ENCODE data around the gene VPS37D. TPM values are rescaled to one million over a fixed set of nuclear protein-coding genes. Genes with fewer than 3 reads are reported as not detected.

Gene VPS37D, protein sequence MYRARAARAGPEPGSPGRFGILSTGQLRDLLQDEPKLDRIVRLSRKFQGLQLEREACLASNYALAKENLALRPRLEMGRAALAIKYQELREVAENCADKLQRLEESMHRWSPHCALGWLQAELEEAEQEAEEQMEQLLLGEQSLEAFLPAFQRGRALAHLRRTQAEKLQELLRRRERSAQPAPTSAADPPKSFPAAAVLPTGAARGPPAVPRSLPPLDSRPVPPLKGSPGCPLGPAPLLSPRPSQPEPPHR
- total RNA-seq, result 3.0 and 5.9 TPM in 2 replicates

DNA sequence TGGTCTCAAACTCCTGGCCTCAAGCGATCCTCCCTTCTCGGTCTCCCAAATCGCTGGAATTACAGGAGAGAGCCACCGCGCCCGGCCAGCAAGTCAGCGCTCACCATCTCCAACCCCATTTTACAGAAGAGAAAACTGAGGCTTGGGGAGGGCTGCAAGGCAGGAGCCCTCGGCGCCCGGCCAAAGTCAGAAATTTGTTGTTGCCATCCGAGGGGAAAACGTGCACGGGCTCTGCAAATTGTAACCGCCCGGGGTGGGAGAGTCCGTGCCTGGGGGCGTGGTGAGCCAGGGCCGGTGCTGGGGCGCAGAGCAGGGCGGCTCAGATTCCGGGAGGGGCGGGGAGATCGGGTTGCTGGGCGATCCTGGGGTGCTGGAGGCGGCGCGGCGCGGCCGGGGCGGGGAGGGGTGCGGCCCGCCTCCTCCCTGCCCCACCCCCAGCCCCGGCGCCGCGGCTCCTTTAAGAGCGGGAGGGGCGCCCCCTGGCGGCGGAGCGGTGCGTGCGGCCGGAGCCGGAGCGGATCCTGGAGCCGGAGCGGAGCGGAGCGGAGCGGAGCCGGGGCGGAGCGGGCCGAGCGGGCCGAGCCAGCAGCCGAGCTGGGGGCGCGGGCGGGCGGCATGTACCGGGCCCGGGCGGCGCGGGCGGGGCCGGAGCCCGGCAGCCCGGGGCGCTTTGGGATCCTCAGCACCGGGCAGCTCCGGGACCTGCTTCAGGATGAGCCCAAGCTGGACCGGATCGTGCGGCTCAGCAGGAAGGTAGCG is at the start of gene VPS37D:
Gene VPS37D (plus strand): TSS at position 488 of the 759 bp plus-strand sequence. CDS start 128 bp downstream, at position 616.

DNA sequence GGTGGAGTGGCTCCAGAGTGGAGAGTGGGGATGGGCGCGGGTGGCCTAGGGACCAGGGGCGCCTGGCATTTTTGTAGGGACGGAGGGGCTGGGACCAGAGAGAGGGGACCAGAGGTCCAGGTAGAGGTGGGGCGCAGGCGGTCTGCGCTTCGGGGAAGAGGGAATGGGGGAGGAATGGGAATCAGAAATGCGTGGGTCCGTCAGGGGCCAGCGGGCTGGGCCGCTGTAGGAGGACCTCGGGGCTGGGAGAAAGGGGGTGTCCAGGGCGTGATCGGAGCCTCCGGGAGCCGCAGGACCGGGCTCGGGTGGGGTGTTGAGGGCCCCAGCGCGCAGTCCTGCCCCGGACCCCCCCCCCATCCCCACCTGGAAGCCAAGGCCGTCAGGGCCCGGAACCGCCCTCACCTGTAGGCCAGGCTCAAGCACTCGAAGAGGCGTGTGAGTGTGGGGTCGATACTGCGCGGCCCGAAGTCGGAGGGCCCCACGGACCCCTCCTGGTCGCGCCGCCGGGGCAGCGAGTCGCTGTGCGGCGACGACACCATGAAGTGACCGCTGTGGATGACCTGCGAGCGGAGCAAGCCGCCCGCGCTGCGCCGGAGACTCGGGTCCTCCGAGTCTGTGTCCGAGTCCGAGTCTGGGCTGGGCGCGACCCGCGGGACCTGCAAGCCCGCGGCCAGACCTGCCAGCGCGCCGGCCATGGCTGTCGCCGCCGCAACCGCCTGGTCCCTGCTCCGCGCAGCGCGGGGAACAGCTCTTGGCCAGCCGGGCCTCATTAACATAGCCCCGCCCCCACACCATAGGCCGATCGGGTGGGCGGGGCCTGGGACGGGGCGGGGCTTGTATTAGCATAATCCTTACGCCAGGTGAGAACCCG is 43.6 kb upstream of the VPS37D start, which contains the start of gene MLXIPL:
Gene MLXIPL (minus strand): TSS at position 725 of the 871 bp plus-strand sequence. CDS start 30 bp downstream, at position 695.

DNA sequence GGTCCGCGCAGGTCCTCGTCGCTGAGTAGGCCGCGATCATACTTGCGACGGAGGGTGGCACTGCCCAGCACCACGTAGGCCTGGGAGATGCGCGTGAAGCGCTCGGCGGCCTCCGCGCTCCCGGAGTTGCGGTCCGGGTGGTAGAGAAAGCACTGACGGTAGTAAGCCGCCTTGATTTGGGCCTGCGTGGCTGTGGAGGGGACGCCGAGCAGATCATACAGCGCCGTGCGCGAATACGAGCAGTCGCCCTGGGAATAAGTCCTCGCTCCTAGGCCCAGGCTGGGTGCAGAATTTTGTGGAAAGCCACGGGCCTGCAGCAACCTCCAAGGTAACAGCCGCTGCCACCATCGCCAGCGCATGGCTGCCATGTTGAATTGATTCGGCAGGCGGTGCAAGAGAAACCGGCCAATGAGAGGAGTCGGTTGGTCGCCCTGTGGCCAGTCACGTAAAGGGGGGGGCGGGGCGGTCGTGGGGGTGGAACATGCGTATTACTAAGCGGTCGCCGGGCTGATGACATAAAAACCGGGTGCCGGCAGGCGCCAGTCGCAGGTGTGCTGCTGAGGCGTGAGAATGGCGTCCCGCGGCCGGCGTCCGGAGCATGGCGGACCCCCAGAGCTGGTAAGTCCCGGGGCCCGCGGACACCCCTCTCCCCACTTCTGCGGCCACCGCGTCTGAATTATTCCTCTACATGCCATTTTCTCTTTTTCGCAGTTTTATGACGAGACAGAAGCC is 15.6 kb downstream of the VPS37D start, which contains the start of the genes BUD23 and DNAJC30:
Gene BUD23 (plus strand): TSS at position 542 of the 732 bp plus-strand sequence. CDS start 29 bp downstream, at position 571.
Gene DNAJC30 (minus strand): TSS at position 398 of the 732 bp plus-strand sequence. CDS start 30 bp downstream, at position 368.

DNA sequence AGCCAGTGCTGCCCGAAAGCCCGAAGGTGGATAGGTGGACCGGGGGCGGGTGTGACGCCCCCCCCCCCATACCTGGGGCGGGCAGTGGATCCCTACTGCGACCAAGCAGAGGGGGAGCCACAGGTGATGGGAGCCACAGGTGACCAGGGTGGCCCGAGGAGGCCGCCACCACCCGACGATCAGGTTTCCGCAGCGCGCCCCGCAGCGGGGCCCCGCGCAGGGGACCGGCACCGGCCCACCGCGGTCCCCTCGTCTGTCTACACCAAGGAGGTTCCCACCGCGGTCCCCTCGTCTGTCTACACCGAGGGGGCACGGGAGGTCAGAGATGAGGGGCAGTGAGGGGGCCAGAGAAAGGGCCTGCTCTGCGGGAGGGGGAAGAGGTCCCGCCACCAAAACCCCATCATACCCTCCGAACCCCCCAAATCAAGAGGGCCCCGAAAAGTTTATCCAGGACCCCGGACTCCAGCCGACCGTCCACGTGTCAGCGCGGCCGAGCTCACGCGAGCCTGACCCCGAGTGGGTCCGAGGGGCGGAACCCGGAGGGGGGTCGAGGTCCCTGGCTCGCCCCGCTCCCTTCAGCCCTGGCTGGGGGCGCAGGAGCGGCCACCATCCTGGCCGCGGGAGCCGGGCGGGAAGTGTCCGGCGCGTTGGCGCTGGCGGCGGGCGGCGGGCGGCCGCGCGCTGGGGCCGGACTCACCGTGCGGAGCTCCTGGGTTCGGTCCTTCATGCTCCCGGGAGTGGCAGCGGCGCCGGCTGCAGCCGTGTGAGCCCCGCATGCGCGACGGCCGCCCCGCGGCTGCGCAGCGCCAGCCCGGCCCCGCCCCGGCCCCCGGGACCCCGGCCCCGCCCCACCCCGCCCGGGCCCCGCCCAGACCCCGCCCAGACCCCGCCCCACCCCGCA is 51.5 kb downstream of the VPS37D start, which contains the start of gene STX1A:
Gene STX1A (minus strand): TSS at position 765 of the 901 bp plus-strand sequence. CDS start 38 bp downstream, at position 727.

Other genes starting within 250 kb of the VPS37D start
- gene FZD9, start 234.1 kb upstream of the VPS37D start, total RNA-seq, result 0.89 and 0.92 TPM in 2 replicates
- gene BAZ1B, start 145.5 kb upstream of the VPS37D start, total RNA-seq, result 48.7 and 66.7 TPM in 2 replicates
- 14.8 and 18.6 TPM in 2 replicates for gene BCL7B, start 110.1 kb upstream of the VPS37D start, total RNA-seq
- 114 and 120 TPM in 2 replicates for gene TBL2, start 89.3 kb upstream of the VPS37D start, total RNA-seq
- gene MLXIPL, start 43.3 kb upstream of the VPS37D start, total RNA-seq, result not detected in 2 replicates
- 2.3 and 2.4 TPM in 2 replicates for gene DNAJC30, start 15.6 kb downstream of the VPS37D start, total RNA-seq
- 40.6 and 54.0 TPM in 2 replicates for gene BUD23, start 15.8 kb downstream of the VPS37D start, total RNA-seq
- gene STX1A, start 51.8 kb downstream of the VPS37D start, total RNA-seq, result 13.1 and 49.6 TPM in 2 replicates
- gene ABHD11, start 71.0 kb downstream of the VPS37D start, total RNA-seq, result 4.5 and 6.6 TPM in 2 replicates
- not detected in 2 replicates for gene CLDN3, start 102.4 kb downstream of the VPS37D start, total RNA-seq
- gene CLDN4, start 163.2 kb downstream of the VPS37D start, total RNA-seq, result 0.89 and 7.7 TPM in 2 replicates
- gene METTL27, start 174.7 kb downstream of the VPS37D start, total RNA-seq, result 5.0 and 9.6 TPM in 2 replicates
- gene TMEM270, start 193.3 kb downstream of the VPS37D start, total RNA-seq, result not detected in 2 replicates

Measured in smooth muscle cell of the umbilical artery (primary cell).